Subcutaneous adipose tissue (tissue), 4 donors: ENCODE measurements around the gene GPR84. TPM values are rescaled to one million over a fixed set of nuclear protein-coding genes. Genes with fewer than 3 reads are reported as not detected.

Source experiments
- CTCF ChIP-seq: fragments of 450-650 bp; IDR thresholded peaks from one replicate; pipeline ENCODE4 v1.5.1; 2016; ENCODE audit warnings: low read depth, mild to moderate bottlenecking, control low read depth, antibody characterized with exemption, moderate library complexity
- total RNA-seq, 4 donors: library from RNA; depleted of rRNA; stranded (reverse); fragments of >200 nt; gene quantifications; one replicate each; pipeline ENCODE4 v1.1.0, GENCODE V29; 2016

The GPR84 gene
- total RNA-seq, 4 donors from 2014 or later: 0.44 to 1.1 (median 0.51) TPM; not detected in 1

- no peak for TF ChIP-seq CTCF
Measured at GRCh38 chr12:54371328-54372112, 7.2 kb upstream of the GPR84 start.

DNA sequence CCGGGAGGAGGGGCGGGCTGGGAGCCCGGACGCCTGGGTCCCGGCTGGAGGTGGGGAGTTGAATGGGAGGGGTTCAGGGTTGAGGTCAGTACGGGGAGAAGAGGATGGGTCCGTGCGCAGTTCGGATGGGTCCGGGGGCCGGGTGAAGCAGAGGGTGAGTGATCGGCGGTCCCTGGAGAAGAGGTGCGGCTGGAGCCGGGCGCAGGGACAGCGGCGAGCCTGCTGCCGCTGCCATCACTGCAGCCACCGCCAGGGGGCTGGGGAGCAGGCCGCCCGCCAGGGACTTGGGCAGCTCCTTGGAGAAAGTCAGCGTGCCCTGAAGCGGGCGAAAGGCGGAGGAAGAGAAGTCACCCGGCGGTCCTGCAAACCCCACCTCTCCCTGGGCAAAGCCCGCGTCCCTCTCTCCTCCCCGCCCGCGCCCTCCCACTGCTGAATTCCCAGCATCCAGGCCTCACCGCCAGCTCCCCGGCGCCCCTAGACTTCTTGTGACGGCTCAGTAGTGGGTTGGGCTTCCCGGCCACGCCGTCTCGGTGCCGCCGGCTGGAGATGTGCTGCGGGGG lies 6.0 kb upstream of the GPR84 start:
- TF ChIP-seq CTCF: no peak

GRCh38 chr12:54369597-54370131 lies 5.4 kb upstream of the GPR84 start:
- no peak for TF ChIP-seq CTCF

- no peak for TF ChIP-seq CTCF
Measured at GRCh38 chr12:54368709-54369596, 4.7 kb upstream of the GPR84 start.

DNA sequence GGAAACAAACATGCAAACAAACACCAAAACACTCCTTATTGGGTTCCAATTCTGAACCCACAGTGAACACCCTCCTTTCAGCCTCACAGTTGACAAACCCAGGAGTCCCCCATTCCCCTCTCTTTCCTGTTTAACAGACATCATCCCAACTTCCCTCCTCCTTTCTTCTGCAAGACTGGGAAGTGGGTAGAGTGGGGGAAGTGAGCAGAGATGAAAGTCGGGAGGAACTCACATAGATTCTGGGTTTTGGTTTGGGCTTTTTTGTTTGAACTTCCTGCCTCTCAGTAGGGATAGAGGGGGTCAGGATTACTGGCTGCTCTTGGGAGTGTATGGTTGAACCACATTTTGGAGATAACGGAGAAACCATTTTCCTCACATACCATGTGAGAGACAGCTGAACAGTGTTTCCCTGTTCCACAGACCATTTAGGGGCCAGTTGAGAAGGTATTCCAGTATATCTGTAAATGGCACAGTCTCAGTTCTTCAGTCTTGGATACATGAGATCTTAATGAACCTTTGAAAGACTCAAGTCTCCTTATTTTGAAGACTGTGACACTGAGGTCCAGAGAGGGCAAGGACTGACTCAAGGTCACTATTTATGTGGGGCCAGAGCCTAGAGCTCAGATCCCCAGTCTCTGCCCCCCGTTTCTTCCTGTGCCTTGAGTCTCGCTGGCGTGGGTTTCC lies 3.9 kb upstream of the GPR84 start:
- TF ChIP-seq CTCF: no peak

GRCh38 chr12:54363618-54364017 lies 668 bp downstream of the GPR84 start:
- no peak for TF ChIP-seq CTCF
